Gastroesophageal sphincter (tissue), 4 donors: Measurements from ENCODE around the gene TSGA10. TPM values are rescaled to one million over a fixed set of nuclear protein-coding genes. Genes with fewer than 3 reads are reported as not detected.

Source experiments
- ATAC-seq: fragments of 150-250 bp; one replicate; pipeline ENCODE4 v1.9.1; 2016; ENCODE audit warnings: mild to moderate bottlenecking, moderate library complexity
- H3K27ac ChIP-seq, 4 donors: fragments of 200-600 bp; sonication (generic) in 3 of 4; 1 replicate in 3 of 4; 2 replicates in 1 of 4; pipeline ENCODE4 v1.5.1; 2016 to 2019
- H3K27me3 ChIP-seq: fragments of 200-600 bp; sonication (generic); one replicate; pipeline ENCODE4 v1.5.1; 2019
- H3K36me3 ChIP-seq, 2 donors: fragments of 200-600 bp; sonication (generic); one replicate each; pipeline ENCODE4 v1.5.1; 2019; ENCODE audit warnings: control low read depth in 1 of 2
- H3K4me1 ChIP-seq, 3 donors: fragments of 200-600 bp; sonication (generic); 1 replicate in 2 of 3; 2 replicates in 1 of 3; pipeline ENCODE4 v1.5.1; 2016 to 2019; ENCODE audit warnings: control low read depth in 2 of 3
- H3K4me3 ChIP-seq, 2 donors: fragments of 200-600 bp; sonication (generic); one replicate each; pipeline ENCODE4 v1.5.1; 2019; ENCODE audit warnings: mild to moderate bottlenecking in 1 of 2, moderate library complexity in 1 of 2
- H3K9me3 ChIP-seq, 3 donors: fragments of 200-600 bp; sonication (generic); one replicate each; pipeline ENCODE4 v1.5.1; 2017 to 2019; ENCODE audit warnings: control low read depth in 2 of 3
- EP300 ChIP-seq: sonication (generic); formaldehyde crosslinking; IDR thresholded peaks from one replicate; pipeline ENCODE4 v1.6.1; 2017; ENCODE audit warnings: antibody characterized with exemption, mild to moderate bottlenecking
- POLR2A ChIP-seq, 2 donors: fragments of 450-650 bp; IDR thresholded peaks; one replicate each; pipeline ENCODE4 v1.6.1; 2017; ENCODE audit warnings: antibody characterized with exemption in 2 of 2, mild to moderate bottlenecking in 2 of 2, moderate library complexity in 1 of 2
- POLR2AphosphoS5 ChIP-seq: sonication (generic); formaldehyde crosslinking; IDR thresholded peaks from one replicate; pipeline ENCODE4 v1.6.1; 2017; ENCODE audit warnings: antibody characterized with exemption
- WGBS, 2 donors: methylation state at CpG; one replicate each; pipeline ENCODE4 v1.1.5; 2018; ENCODE audit warnings: low coverage in 1 of 2; 5-methylcytosine and 5-hydroxymethylcytosine counted together
- total RNA-seq, 4 donors: library from RNA; depleted of rRNA; stranded (reverse); fragments of >200 nt; gene quantifications; one replicate each; pipeline ENCODE4 v1.1.0, GENCODE V29; 2016
- TF ChIP-seq, protein P1 (sequence below), 4 experiments: fragments of 200-600 bp in 2 of 4; fragments of 450-650 bp in 2 of 4; sonication (generic) in 1 of 4; IDR thresholded peaks; one replicate each; pipeline ENCODE4 v1.5.1; 2017 to 2019; ENCODE audit warnings: antibody characterized with exemption in 4 of 4, mild to moderate bottlenecking in 2 of 4, moderate library complexity in 2 of 4

TSGA10 gene
- total RNA-seq, 4 donors from 2014 or later = 1.2 to 2.2 (median 1.5) TPM

DNA sequence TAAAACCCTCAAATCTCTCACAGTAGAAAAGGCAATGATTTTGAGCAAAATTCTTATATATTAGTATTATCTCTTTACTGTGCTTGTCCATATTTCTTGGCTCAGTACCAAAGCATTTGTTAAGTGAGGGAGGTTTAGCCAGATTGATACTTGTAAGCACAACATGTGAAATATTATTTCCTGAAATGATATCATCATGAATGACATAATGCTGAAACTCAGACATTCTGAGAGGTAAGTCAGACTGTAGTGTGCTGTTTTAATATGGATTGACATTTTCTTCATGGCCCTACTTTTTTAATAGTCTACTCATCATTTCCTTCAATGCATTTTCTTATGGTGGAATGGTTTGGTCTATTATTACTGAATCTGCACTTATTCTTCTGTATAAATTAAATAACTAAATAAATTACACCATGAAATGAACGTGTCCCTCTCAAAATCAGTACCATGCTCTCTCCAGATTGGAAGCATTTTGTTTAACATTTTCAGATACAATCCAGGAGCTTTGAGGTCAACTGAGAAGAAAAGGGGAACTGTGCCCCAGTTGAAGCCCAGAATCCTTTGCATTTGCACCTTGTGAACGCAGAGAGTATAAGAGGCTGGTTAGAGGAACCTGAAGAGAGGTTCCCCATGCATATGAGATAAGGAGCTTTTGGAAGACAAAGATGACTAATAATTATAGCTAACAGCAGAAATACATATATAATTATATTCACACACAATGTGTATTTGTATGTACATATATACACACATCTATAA lies 168.7 kb downstream of the TSGA10 start:
- Histone ChIP-seq H3K4me3 (no peak overlapping the region), H3K27me3 (no peaks in the 10 kb centered on the region), H3K9me3 (peaks cover 0 to 4% (median 0%) of the 10 kb centered on the region in 3 donors), H3K36me3 (no peaks in the 10 kb centered on the region), H3K27ac (no peak overlapping the region), H3K4me1 (no peaks in the 10 kb centered on the region)
- no peak for ATAC-seq
- 68 to 79% methylated on average over 2 of the region's 2 CpGs for WGBS, 2 donors
- TF ChIP-seq POLR2AphosphoS5 = no peak
- TF ChIP-seq, protein P1, sequence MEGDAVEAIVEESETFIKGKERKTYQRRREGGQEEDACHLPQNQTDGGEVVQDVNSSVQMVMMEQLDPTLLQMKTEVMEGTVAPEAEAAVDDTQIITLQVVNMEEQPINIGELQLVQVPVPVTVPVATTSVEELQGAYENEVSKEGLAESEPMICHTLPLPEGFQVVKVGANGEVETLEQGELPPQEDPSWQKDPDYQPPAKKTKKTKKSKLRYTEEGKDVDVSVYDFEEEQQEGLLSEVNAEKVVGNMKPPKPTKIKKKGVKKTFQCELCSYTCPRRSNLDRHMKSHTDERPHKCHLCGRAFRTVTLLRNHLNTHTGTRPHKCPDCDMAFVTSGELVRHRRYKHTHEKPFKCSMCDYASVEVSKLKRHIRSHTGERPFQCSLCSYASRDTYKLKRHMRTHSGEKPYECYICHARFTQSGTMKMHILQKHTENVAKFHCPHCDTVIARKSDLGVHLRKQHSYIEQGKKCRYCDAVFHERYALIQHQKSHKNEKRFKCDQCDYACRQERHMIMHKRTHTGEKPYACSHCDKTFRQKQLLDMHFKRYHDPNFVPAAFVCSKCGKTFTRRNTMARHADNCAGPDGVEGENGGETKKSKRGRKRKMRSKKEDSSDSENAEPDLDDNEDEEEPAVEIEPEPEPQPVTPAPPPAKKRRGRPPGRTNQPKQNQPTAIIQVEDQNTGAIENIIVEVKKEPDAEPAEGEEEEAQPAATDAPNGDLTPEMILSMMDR (IDR thresholded peaks at IDR 0.05) = no peak
- TF ChIP-seq POLR2A (IDR thresholded peaks at IDR 0.05) = no peak
- no peak for TF ChIP-seq EP300

DNA sequence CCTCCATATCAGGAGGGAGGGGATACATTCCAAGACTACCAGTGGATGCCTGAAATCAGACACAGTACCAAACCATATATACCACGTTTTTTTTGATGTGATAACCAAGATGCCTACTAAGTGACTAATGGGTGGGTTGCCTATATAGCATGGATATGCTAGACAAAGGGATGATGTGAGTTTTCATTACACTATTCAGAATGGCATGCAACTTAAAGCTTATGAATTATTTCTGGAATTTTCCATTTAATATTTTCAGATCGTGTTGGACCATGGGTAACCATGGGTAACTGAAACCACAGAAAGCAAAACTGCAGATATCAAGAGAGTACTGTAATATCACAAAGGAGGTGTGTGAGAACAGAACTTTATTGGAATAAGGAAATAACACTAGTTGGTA lies 179.1 kb downstream of the TSGA10 start:
- ATAC-seq = no peak
- no peak for TF ChIP-seq POLR2A (IDR thresholded peaks at IDR 0.05)
- no peak for TF ChIP-seq POLR2AphosphoS5
- TF ChIP-seq EP300 = no peak
- TF ChIP-seq, protein P1 (IDR thresholded peaks at IDR 0.05) = no peak
- Histone ChIP-seq H3K9me3 (peaks cover 0 to 25% (median 0%) of the 10 kb centered on the region in 3 donors), H3K4me3 (no peak overlapping the region), H3K27ac (no peak overlapping the region), H3K36me3 (no peaks in the 10 kb centered on the region), H3K4me1 (no peaks in the 10 kb centered on the region), H3K27me3 (peaks cover 6% of the 10 kb centered on the region)
- WGBS, 2 donors = 45 to 56% methylated on average over 2 of the region's 2 CpGs

DNA sequence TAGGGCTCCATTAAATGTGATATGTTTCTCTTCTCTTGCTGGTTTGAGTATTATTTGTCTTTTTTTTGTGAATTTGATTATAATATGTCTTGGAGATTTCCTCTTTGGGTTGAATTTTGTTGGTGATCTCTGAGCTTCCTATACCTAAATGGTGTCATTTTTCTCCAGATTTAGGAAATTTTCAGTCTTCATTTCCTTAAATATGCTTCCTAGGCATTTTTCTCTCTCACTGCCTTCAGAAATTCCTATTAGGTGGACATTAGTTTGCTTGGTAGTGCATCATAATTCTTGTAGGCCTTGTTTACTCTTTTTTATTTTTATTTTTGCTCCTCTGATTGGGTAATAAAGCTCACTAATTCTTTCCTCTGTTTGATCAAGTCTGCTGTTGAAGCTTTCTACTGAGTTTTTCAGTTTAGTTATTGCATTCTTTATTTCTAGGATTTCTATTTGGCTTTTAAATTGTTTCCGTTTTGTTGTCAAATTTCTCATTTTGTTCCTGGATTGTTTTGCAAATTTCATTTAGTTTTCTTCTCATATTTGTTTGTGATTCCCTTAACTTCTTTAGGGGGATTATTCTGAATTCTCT lies 182.1 kb downstream of the TSGA10 start:
- WGBS, 2 donors = 88 to 100% methylated on average over 1 of the region's 1 CpG
- H3K27me3 ChIP-seq = peaks cover 6% of the 10 kb centered on the region
- TF ChIP-seq, protein P1 (IDR thresholded peaks at IDR 0.05) = no peak
- no peak for TF ChIP-seq POLR2A (IDR thresholded peaks at IDR 0.05)
- no peak overlapping the region for H3K27ac ChIP-seq
- H3K4me1 ChIP-seq = no peaks in the 10 kb centered on the region
- H3K9me3 ChIP-seq = peaks cover 0 to 41% (median 0%) of the 10 kb centered on the region in 3 donors
- no peak for ATAC-seq
- H3K36me3 ChIP-seq = no peaks in the 10 kb centered on the region
- no peak overlapping the region for H3K4me3 ChIP-seq

DNA sequence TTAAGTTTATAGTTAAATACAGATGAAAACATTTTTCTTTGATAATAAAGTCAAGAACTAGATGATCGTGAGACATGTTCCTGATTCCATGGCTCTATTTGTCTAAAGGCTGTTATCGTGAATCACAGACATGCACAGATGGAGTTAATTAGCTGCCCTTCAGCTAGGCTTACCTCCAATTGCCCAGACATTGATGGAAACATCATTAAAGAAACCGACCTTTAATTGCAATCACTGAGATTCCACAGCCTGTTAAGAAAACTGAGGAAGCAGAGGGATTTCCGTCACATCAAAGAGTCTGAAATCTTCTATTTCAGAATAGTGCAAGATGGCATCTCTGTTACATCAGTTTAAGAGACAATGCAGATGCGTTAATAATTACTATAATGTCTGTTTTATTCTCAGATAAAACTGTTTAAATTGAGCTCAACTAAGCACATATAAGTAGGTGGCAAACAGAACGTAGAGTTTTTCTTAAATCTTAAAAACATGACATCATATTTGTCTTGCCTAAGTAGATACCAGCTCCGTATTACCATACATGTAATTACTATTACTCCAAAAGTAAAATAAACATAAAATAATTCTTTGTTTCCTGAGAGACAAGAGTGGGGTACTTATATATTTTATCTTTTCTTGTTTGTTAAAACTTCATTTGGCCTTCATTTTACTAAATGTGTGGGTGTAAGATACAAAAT lies 194.8 kb downstream of the TSGA10 start:
- ATAC-seq = no peak
- 43 to 51% methylated on average over 7 of the region's 7 CpGs for WGBS, 2 donors
- peaks cover 0 to 6% (median 0%) of the 10 kb centered on the region in 3 donors for H3K9me3 ChIP-seq
- no peaks in the 10 kb centered on the region for H3K4me1 ChIP-seq
- no peaks in the 10 kb centered on the region for H3K36me3 ChIP-seq
- H3K27me3 ChIP-seq = peaks cover 6% of the 10 kb centered on the region
- H3K4me3 ChIP-seq = no peak overlapping the region
- H3K27ac ChIP-seq = no peak overlapping the region
- TF ChIP-seq POLR2AphosphoS5 (no peak), POLR2A (IDR thresholded peaks at IDR 0.05) (no peak), EP300 (no peak)
- TF ChIP-seq, protein P1 (IDR thresholded peaks at IDR 0.05) = no peak
